CD8-positive, alpha-beta memory T cell (primary cell): ENCODE measurements around the gene NUDT6. TPM values are rescaled to one million over a fixed set of nuclear protein-coding genes. Genes with fewer than 3 reads are reported as not detected.
"Not testable (repeated sequence)": the region's sequence is repeated elsewhere in the genome, so short reads cannot be mapped to it uniquely, and the experiment has no call there.

ENCODE experiments used
- CTCF ChIA-PET: fragments of 350-600 bp; sonication (Branson Sonifier 250); formaldehyde crosslinking; loops from one replicate; lab custom pipeline; 2021; ENCODE audit warnings: antibody characterized with exemption; lab: Charles Lee
- POLR2A ChIA-PET: fragments of 350-600 bp; sonication (Branson Sonifier 250); formaldehyde crosslinking; loops from one replicate; lab custom pipeline; 2021; ENCODE audit warnings: antibody characterized with exemption; lab: Charles Lee
- DNase-seq, 5 donors: peaks; one replicate each; pipeline versions ENCODE4 v3.0.0 to v3.0.0-alpha.2; 2020 to 2022; ENCODE audit warnings: mixed read lengths in 1 of 5
- H3K27ac ChIP-seq: one replicate; pipeline ENCODE4 v1.7.0; 2013; ENCODE audit warnings: low read depth, mild to moderate bottlenecking, low read length, moderate library complexity
- H3K27me3 ChIP-seq: 2 replicates; pipeline ENCODE4 v1.7.0; 2013; ENCODE audit warnings: low read length, mild to moderate bottlenecking; ENCODE audit not compliant: insufficient read depth, poor library complexity, severe bottlenecking
- H3K36me3 ChIP-seq: 2 replicates; pipeline ENCODE4 v1.7.0; 2013; ENCODE audit warnings: mild to moderate bottlenecking, low read length, moderate library complexity; ENCODE audit not compliant: insufficient read depth
- H3K4me1 ChIP-seq: 2 replicates; pipeline ENCODE4 v1.7.0; 2013; ENCODE audit warnings: mild to moderate bottlenecking, low read length, moderate library complexity; ENCODE audit not compliant: insufficient read depth
- H3K4me3 ChIP-seq: 2 replicates; pipeline ENCODE4 v1.7.0; 2013; ENCODE audit warnings: mild to moderate bottlenecking, low read length
- H3K9me3 ChIP-seq: 2 replicates; pipeline ENCODE4 v1.7.0; 2013; ENCODE audit warnings: mild to moderate bottlenecking, low read length
- H3K27ac Mint-ChIP-seq, 8 donors: one replicate each; pipeline ENCODE4 v1.8.0; 2020 to 2021; ENCODE audit warnings: mixed read lengths in 8 of 8, mild to moderate bottlenecking in 6 of 8, inconsistent platforms in 3 of 8, moderate library complexity in 3 of 8
- H3K27me3 Mint-ChIP-seq, 2 donors: one replicate each; pipeline ENCODE4 v1.8.0; 2020 to 2021; ENCODE audit warnings: mixed read lengths in 2 of 2, mild to moderate bottlenecking in 1 of 2, moderate library complexity in 1 of 2
- H3K36me3 Mint-ChIP-seq, 3 donors: one replicate each; pipeline ENCODE4 v1.8.0; 2020 to 2021; ENCODE audit warnings: mixed read lengths in 3 of 3, inconsistent platforms in 1 of 3, mild to moderate bottlenecking in 1 of 3
- H3K4me1 Mint-ChIP-seq, 3 donors: one replicate each; pipeline ENCODE4 v1.8.0; 2020 to 2021; ENCODE audit warnings: mixed read lengths in 3 of 3, inconsistent platforms in 1 of 3, mild to moderate bottlenecking in 1 of 3
- H3K4me3 Mint-ChIP-seq, 7 donors: one replicate each; pipeline ENCODE4 v1.8.0; 2020 to 2021; ENCODE audit warnings: mixed read lengths in 7 of 7, mild to moderate bottlenecking in 6 of 7, moderate library complexity in 4 of 7, inconsistent platforms in 2 of 7
- H3K9me3 Mint-ChIP-seq, 5 donors: one replicate each; pipeline ENCODE4 v1.8.0; 2020 to 2022; ENCODE audit warnings: mixed read lengths in 5 of 5, mild to moderate bottlenecking in 3 of 5, moderate library complexity in 2 of 5, inconsistent platforms in 1 of 5
- polyA plus RNA-seq: library from polyadenylated mRNA; unstranded; fragments of 300-500 nt; fragmentation: Illumina TruSeq; gene quantifications from one replicate; pipeline ENCODE4 v1.2.3, GENCODE V29; 2021
- total RNA-seq, 2 experiments: library from RNA; stranded (reverse); gene quantifications; one replicate each; pipeline ENCODE4 v1.2.3, GENCODE V29; 2021

Gene NUDT6
- total and polyA plus RNA-seq, 3 experiments from 2014 or later = 1.6 to 5.5 (median 4.3) TPM

- Mint-ChIP-seq H3K4me1 (peaks cover 0 to under 1% (median 0%) of the 10 kb centered on the region in 3 donors), H3K27ac (no peak overlapping the region), H3K27me3 (peaks cover 23 to 58% of the 10 kb centered on the region in 2 donors), H3K36me3 (peaks cover 0 to 5% (median 0%) of the 10 kb centered on the region in 3 donors), H3K9me3 (peaks cover 0 to 1% (median 0%) of the 10 kb centered on the region in 5 donors), H3K4me3 (no peak overlapping the region)
- POLR2A ChIA-PET = no interaction called here
- no peaks in the 10 kb centered on the region for H3K9me3 ChIP-seq
- no peaks in the 10 kb centered on the region for H3K36me3 ChIP-seq
- CTCF ChIA-PET = no interaction called here
- no peak overlapping the region for H3K27ac ChIP-seq
- H3K4me1 ChIP-seq = no peaks in the 10 kb centered on the region
- DNase-seq = no peak
- no peaks in the 10 kb centered on the region for H3K27me3 ChIP-seq
- no peak overlapping the region for H3K4me3 ChIP-seq
Observed at GRCh38 chr4:122873821-122874593, 48.4 kb downstream of the NUDT6 start.

- H3K36me3 Mint-ChIP-seq = peaks cover 0 to 5% (median 0%) of the 10 kb centered on the region in 3 donors
Observed at GRCh38 chr4:122873146-122873545, 49.3 kb downstream of the NUDT6 start.

GRCh38 chr4:122868235-122868634, 54.2 kb downstream of the NUDT6 start:
- H3K9me3 ChIP-seq, H3K4me3 ChIP-seq, H3K9me3 Mint-ChIP-seq, CTCF ChIA-PET, H3K36me3 Mint-ChIP-seq, H3K36me3 ChIP-seq, DNase-seq, H3K4me1 ChIP-seq, POLR2A ChIA-PET, H3K27me3 ChIP-seq, H3K4me3 Mint-ChIP-seq, H3K4me1 Mint-ChIP-seq, H3K27ac ChIP-seq, H3K27ac Mint-ChIP-seq: not testable (repeated sequence)
- peaks cover 26 to 41% of the 10 kb centered on the region in 2 donors for H3K27me3 Mint-ChIP-seq

More at GRCh38 chr4:122873146-122873545, 49.3 kb downstream of the NUDT6 start:
- ChIA-PET POLR2A (no interaction called here), CTCF (no interaction called here)
- H3K9me3 Mint-ChIP-seq = peaks cover 0 to 5% (median 1%) of the 10 kb centered on the region in 5 donors
- Histone ChIP-seq H3K4me3 (no peak overlapping the region), H3K9me3 (no peaks in the 10 kb centered on the region), H3K36me3 (no peaks in the 10 kb centered on the region), H3K27me3 (no peaks in the 10 kb centered on the region), H3K27ac (no peak overlapping the region), H3K4me1 (no peaks in the 10 kb centered on the region)
- peaks cover 26 to 53% of the 10 kb centered on the region in 2 donors for H3K27me3 Mint-ChIP-seq
- H3K4me3 Mint-ChIP-seq = no peak overlapping the region
- H3K4me1 Mint-ChIP-seq = peaks cover 2 to 5% (median 5%) of the 10 kb centered on the region in 3 donors
- no peak overlapping the region for H3K27ac Mint-ChIP-seq
- no peak for DNase-seq

- Mint-ChIP-seq H3K36me3 (no peaks in the 10 kb centered on the region), H3K4me1 (peaks cover 2 to 5% (median 5%) of the 10 kb centered on the region in 3 donors), H3K4me3 (no peak overlapping the region), H3K9me3 (peaks cover 0 to 5% (median 1%) of the 10 kb centered on the region in 5 donors), H3K27me3 (peaks cover 13 to 33% of the 10 kb centered on the region in 2 donors), H3K27ac (no peak overlapping the region)
- POLR2A ChIA-PET = no interaction called here
- H3K27me3 ChIP-seq = no peaks in the 10 kb centered on the region
- no peak for DNase-seq
- H3K36me3 ChIP-seq = no peaks in the 10 kb centered on the region
- H3K9me3 ChIP-seq = no peaks in the 10 kb centered on the region
- no peaks in the 10 kb centered on the region for H3K4me1 ChIP-seq
- H3K4me3 ChIP-seq = no peak overlapping the region
- no peak overlapping the region for H3K27ac ChIP-seq
- CTCF ChIA-PET = no interaction called here
Observed at GRCh38 chr4:122865425-122865824, 57.0 kb downstream of the NUDT6 start.

- Histone ChIP-seq H3K36me3 (no peaks in the 10 kb centered on the region), H3K4me3 (no peak overlapping the region), H3K27ac (no peak overlapping the region), H3K9me3 (no peaks in the 10 kb centered on the region), H3K4me1 (no peaks in the 10 kb centered on the region), H3K27me3 (no peaks in the 10 kb centered on the region)
- peaks cover 0 to 3% (median 2%) of the 10 kb centered on the region in 3 donors for H3K4me1 Mint-ChIP-seq
- ChIA-PET CTCF (no interaction called here), POLR2A (no interaction called here)
- H3K27me3 Mint-ChIP-seq = peaks cover 7 to 18% of the 10 kb centered on the region in 2 donors
- no peak overlapping the region for H3K4me3 Mint-ChIP-seq
- H3K27ac Mint-ChIP-seq = no peak overlapping the region
- peaks cover 0 to 2% (median 0%) of the 10 kb centered on the region in 5 donors for H3K9me3 Mint-ChIP-seq
- H3K36me3 Mint-ChIP-seq = no peaks in the 10 kb centered on the region
- DNase-seq = no peak
Observed at GRCh38 chr4:122863639-122864038, 58.8 kb downstream of the NUDT6 start.

- Mint-ChIP-seq H3K27me3 (peaks cover 4 to 18% of the 10 kb centered on the region in 2 donors), H3K4me3 (no peak overlapping the region), H3K27ac (peak overlapping the region in 1 of 8 donors; percentile 0), H3K9me3 (no peaks in the 10 kb centered on the region), H3K36me3 (no peaks in the 10 kb centered on the region), H3K4me1 (no peaks in the 10 kb centered on the region)
- H3K36me3 ChIP-seq = no peaks in the 10 kb centered on the region
- ChIA-PET POLR2A (no interaction called here), CTCF (no interaction called here)
- DNase-seq = no peak
- H3K9me3 ChIP-seq = no peaks in the 10 kb centered on the region
- no peak overlapping the region for H3K27ac ChIP-seq
- no peaks in the 10 kb centered on the region for H3K27me3 ChIP-seq
- no peak overlapping the region for H3K4me3 ChIP-seq
- no peaks in the 10 kb centered on the region for H3K4me1 ChIP-seq
Observed at GRCh38 chr4:122861172-122861943, 61.0 kb downstream of the NUDT6 start.

- no peak overlapping the region for H3K4me3 Mint-ChIP-seq
- H3K36me3 Mint-ChIP-seq = no peaks in the 10 kb centered on the region
- ChIA-PET CTCF (no interaction called here), POLR2A (no interaction called here)
- peaks cover 0 to 2% (median 0%) of the 10 kb centered on the region in 5 donors for H3K9me3 Mint-ChIP-seq
- Histone ChIP-seq H3K27me3 (no peaks in the 10 kb centered on the region), H3K4me3 (no peak overlapping the region), H3K4me1 (no peaks in the 10 kb centered on the region), H3K27ac (no peak overlapping the region), H3K36me3 (no peaks in the 10 kb centered on the region), H3K9me3 (no peaks in the 10 kb centered on the region)
- DNase-seq = no peak
- H3K27ac Mint-ChIP-seq = no peak overlapping the region
- H3K27me3 Mint-ChIP-seq = peaks cover 5 to 20% of the 10 kb centered on the region in 2 donors
- H3K4me1 Mint-ChIP-seq = peaks cover 0 to 8% (median 6%) of the 10 kb centered on the region in 3 donors
Observed at GRCh38 chr4:122858705-122859104, 63.7 kb downstream of the NUDT6 start.

- H3K27me3 ChIP-seq = no peaks in the 10 kb centered on the region
- DNase-seq = no peak
- H3K4me3 ChIP-seq = no peak overlapping the region
- POLR2A ChIA-PET = no interaction called here
- Mint-ChIP-seq H3K9me3 (peaks cover 0 to 2% (median 0%) of the 10 kb centered on the region in 5 donors), H3K4me1 (peaks cover 0 to 8% (median 6%) of the 10 kb centered on the region in 3 donors), H3K36me3 (no peaks in the 10 kb centered on the region), H3K4me3 (no peak overlapping the region), H3K27me3 (peaks cover 9 to 17% of the 10 kb centered on the region in 2 donors), H3K27ac (no peak overlapping the region)
- CTCF ChIA-PET = no interaction called here
- H3K36me3 ChIP-seq = no peaks in the 10 kb centered on the region
- no peaks in the 10 kb centered on the region for H3K9me3 ChIP-seq
- no peaks in the 10 kb centered on the region for H3K4me1 ChIP-seq
- H3K27ac ChIP-seq = no peak overlapping the region
Observed at GRCh38 chr4:122857160-122857559, 65.2 kb downstream of the NUDT6 start.
